Neural cell (in vitro differentiated cells): ENCODE data around the gene FZR1. TPM values are rescaled to one million over a fixed set of nuclear protein-coding genes. Genes with fewer than 3 reads are reported as not detected.
A peak's percentile ranks its signal among the peaks of the same experiment; 100 is the strongest.

Experiments
- H2AFZ ChIP-seq: fragments of 200-600, 300-800 bp; sonication (generic), shearing (Covaris generic); 2 replicates; pipeline ENCODE4 v1.6.0; 2014; ENCODE audit warnings: low read depth, mild to moderate bottlenecking, antibody characterized with exemption, low read length, moderate library complexity
- H3F3A ChIP-seq: fragments of 200-600 bp; shearing (Covaris generic); 2 replicates; pipeline ENCODE4 v1.6.1; 2016; ENCODE audit warnings: mild to moderate bottlenecking, moderate library complexity, mixed read lengths, antibody characterized with exemption, low read length; ENCODE audit not compliant: insufficient read depth, poor library complexity, severe bottlenecking
- H3K27ac ChIP-seq: fragments of 200-600, 300-800 bp; sonication (generic), shearing (Covaris generic); 2 replicates; pipeline ENCODE4 v1.5.1; 2014; ENCODE audit warnings: mild to moderate bottlenecking, low read length, moderate library complexity
- H3K27me3 ChIP-seq: fragments of 300-800, 200-600 bp; sonication (generic), shearing (Covaris generic); 2 replicates; pipeline ENCODE4 v1.6.0; 2014; ENCODE audit warnings: mild to moderate bottlenecking, low read depth, low read length, moderate library complexity; ENCODE audit not compliant: insufficient read depth
- H3K36me3 ChIP-seq: fragments of 300-800, 200-600 bp; sonication (generic), shearing (Covaris generic); 2 replicates; pipeline ENCODE4 v1.5.1; 2014; ENCODE audit warnings: mild to moderate bottlenecking, antibody characterized with exemption, low read length, moderate library complexity; ENCODE audit not compliant: insufficient read depth
- H3K4me2 ChIP-seq: fragments of 300-800, 200-600 bp; sonication (generic), shearing (Covaris generic); 2 replicates; pipeline ENCODE4 v1.6.0; 2014; ENCODE audit warnings: mild to moderate bottlenecking, low read length
- H3K4me3 ChIP-seq: fragments of 300-800, 200-600 bp; sonication (generic), shearing (Covaris generic); 2 replicates; pipeline ENCODE4 v1.5.1; 2014; ENCODE audit warnings: mild to moderate bottlenecking, low read length, moderate library complexity
- H3K79me2 ChIP-seq: fragments of 200-600 bp; shearing (Covaris generic); replicated peaks from 2 replicates; pipeline ENCODE4 v1.6.0; 2014; ENCODE audit warnings: mild to moderate bottlenecking, low read length, moderate library complexity; ENCODE audit not compliant: insufficient read depth
- H3K9ac ChIP-seq: fragments of 300-800, 200-600 bp; sonication (generic), shearing (Covaris generic); 2 replicates; pipeline ENCODE4 v1.6.1; 2016; ENCODE audit warnings: mild to moderate bottlenecking, low read length, mixed read lengths
- H3K9me2 ChIP-seq: fragments of 200-600 bp; shearing (Covaris generic); 2 replicates; pipeline ENCODE4 v1.6.1; 2016; ENCODE audit warnings: mild to moderate bottlenecking, low read length, mixed read lengths; ENCODE audit not compliant: insufficient read depth
- H3K9me3 ChIP-seq: fragments of 200-600, 300-800 bp; sonication (generic), shearing (Covaris generic); 2 replicates; pipeline ENCODE4 v1.6.1; 2016; ENCODE audit warnings: mild to moderate bottlenecking, mixed run types, low read length, moderate library complexity, mixed read lengths
- H4K20me1 ChIP-seq: fragments of 200-600 bp; shearing (Covaris generic); 2 replicates; pipeline ENCODE4 v1.6.1; 2016; ENCODE audit warnings: mild to moderate bottlenecking, mixed run types; ENCODE audit not compliant: insufficient read depth
- CTCF ChIP-seq: fragments of 450-650 bp; IDR thresholded peaks from 2 replicates; pipeline ENCODE4 v1.5.1; 2014; ENCODE audit warnings: antibody characterized with exemption, mild to moderate bottlenecking, moderate library complexity; ENCODE audit not compliant: poor library complexity, severe bottlenecking
- EP300 ChIP-seq: fragments of 450-650 bp; conservative IDR thresholded peaks from 2 replicates; pipeline ENCODE4 v1.6.1; 2014; ENCODE audit warnings: antibody characterized with exemption, mild to moderate bottlenecking, moderate library complexity; ENCODE audit not compliant: poor library complexity, severe bottlenecking
- EZH2 ChIP-seq: fragments of 200-600, 300-800 bp; shearing (Covaris generic), sonication (generic); IDR thresholded peaks from 2 replicates; pipeline ENCODE4 v1.6.1; 2014; ENCODE audit warnings: antibody characterized with exemption, low read length, borderline replicate concordance, mild to moderate bottlenecking; ENCODE audit not compliant: insufficient read depth, poor library complexity, severe bottlenecking
- MXI1 ChIP-seq: fragments of 450-650 bp; conservative IDR thresholded peaks from 2 replicates; pipeline ENCODE4 v1.6.1; 2014; ENCODE audit warnings: antibody characterized with exemption, mild to moderate bottlenecking; ENCODE audit not compliant: poor library complexity, severe bottlenecking
- POLR2AphosphoS5 ChIP-seq: IDR thresholded peaks from 2 replicates; pipeline ENCODE4 v1.6.1; 2012
- RAD21 ChIP-seq: fragments of 450-650 bp; conservative IDR thresholded peaks from 2 replicates; pipeline ENCODE4 v1.6.1; 2014; ENCODE audit warnings: antibody characterized with exemption, mild to moderate bottlenecking, moderate library complexity
- REST ChIP-seq: IDR thresholded peaks from 2 replicates; pipeline ENCODE4 v1.6.1; 2012; ENCODE audit warnings: borderline replicate concordance
- SMC3 ChIP-seq: fragments of 450-650 bp; conservative IDR thresholded peaks from 2 replicates; pipeline ENCODE4 v1.6.1; 2014; ENCODE audit warnings: antibody characterized with exemption, mild to moderate bottlenecking, moderate library complexity; ENCODE audit not compliant: poor library complexity
- TAF1 ChIP-seq: IDR thresholded peaks from 2 replicates; pipeline ENCODE4 v1.6.1; 2012; ENCODE audit warnings: low read depth
- polyA plus RNA-seq: library from polyadenylated mRNA; depleted of rRNA; stranded (reverse); fragments of >200 nt; gene quantifications from 2 replicates; pipeline ENCODE4 v1.2.3, GENCODE V29; 2014

FZR1 gene
- polyA plus RNA-seq, 1 donor from 2014 or later: 55.7 TPM

GRCh38 chr19:3500429-3501101 is 5.5 kb upstream of the FZR1 start, which contains the start of gene DOHH:
DOHH (minus strand) TSS chr19:3500674; CDS start chr19:3496814, 3,860 bp downstream.
- peak; percentile 99 for TF ChIP-seq TAF1
- TF ChIP-seq RAD21: no peak
- no peak for TF ChIP-seq EZH2
- TF ChIP-seq MXI1: peak; percentile 98
- TF ChIP-seq CTCF: peak; percentile 25
- peak; percentile 90 for TF ChIP-seq POLR2AphosphoS5
- TF ChIP-seq EP300: peak; percentile 63
- no peak for TF ChIP-seq SMC3
- TF ChIP-seq REST: peak; percentile 93
- Histone ChIP-seq H3K36me3 (no peaks in the 10 kb centered on the region), H3K9me2 (no peaks in the 10 kb centered on the region), H3F3A (no peaks in the 10 kb centered on the region), H3K4me2 (peak within 1 kb of the TSS; percentile 69), H3K9ac (peak within 1 kb of the TSS; percentile 92), H2AFZ (peak within 1 kb of the TSS; percentile 90), H3K79me2 (peaks cover 15% of the 10 kb centered on the region), H3K27me3 (no peaks in the 10 kb centered on the region), H4K20me1 (no peaks in the 10 kb centered on the region), H3K27ac (peak within 1 kb of the TSS; percentile 95), H3K4me3 (peak within 1 kb of the TSS; percentile 84), H3K9me3 (no peaks in the 10 kb centered on the region)

GRCh38 chr19:3501780-3502179 is 4.3 kb upstream of the FZR1 start:
- Histone ChIP-seq H4K20me1 (no peaks in the 10 kb centered on the region), H3K9me3 (no peaks in the 10 kb centered on the region), H3K36me3 (no peaks in the 10 kb centered on the region)

More at GRCh38 chr19:3501780-3502179, 4.3 kb upstream of the FZR1 start:
- no peak overlapping the region for H3K27ac ChIP-seq
- TF ChIP-seq EZH2 (no peak), POLR2AphosphoS5 (no peak), REST (no peak), MXI1 (no peak), RAD21 (no peak), CTCF (no peak)
- H3K9ac ChIP-seq: no peak overlapping the region
- no peak overlapping the region for H3K4me2 ChIP-seq
- no peak overlapping the region for H3K4me3 ChIP-seq
- no peak overlapping the region for H2AFZ ChIP-seq
- H3K27me3 ChIP-seq: no peaks in the 10 kb centered on the region
- H3K9me2 ChIP-seq: no peaks in the 10 kb centered on the region
- H3K79me2 ChIP-seq: peaks cover 21% of the 10 kb centered on the region
- H3F3A ChIP-seq: no peaks in the 10 kb centered on the region
